HepG2 (cell line): ENCODE measurements around the gene NOL4L. TPM values are rescaled to one million over a fixed set of nuclear protein-coding genes. Genes with fewer than 3 reads are reported as not detected.

ENCODE experiments used
- AFF4 ChIP-seq: sonication (generic); formaldehyde crosslinking; IDR thresholded peaks from 2 replicates; pipeline ENCODE4 v1.4.0; 2020; ENCODE audit warnings: missing genetic modification reagents
- CBX2 ChIP-seq, 2 experiments: fragments of 200-600 bp in 1 of 2; sonication (generic); formaldehyde crosslinking in 1 of 2; IDR thresholded peaks; 2 replicates each; pipeline versions ENCODE4 v1.7.0 to v1.8.1; 2018 to 2022; ENCODE audit warnings: low read depth in 2 of 2, low read length in 1 of 2, mild to moderate bottlenecking in 1 of 2, missing genetic modification reagents in 1 of 2
- E2F2 ChIP-seq: sonication (generic); formaldehyde crosslinking; IDR thresholded peaks from 2 replicates; pipeline ENCODE4 v1.4.0; 2020; ENCODE audit warnings: missing genetic modification reagents, borderline replicate concordance
- ELK4 ChIP-seq: sonication (generic); formaldehyde crosslinking; IDR thresholded peaks from 2 replicates; pipeline ENCODE4 v1.9.0; 2021; ENCODE audit warnings: missing genetic modification reagents, borderline replicate concordance
- GMEB1 ChIP-seq: sonication (generic); formaldehyde crosslinking; IDR thresholded peaks from 2 replicates; pipeline ENCODE4 v1.5.1; 2020; ENCODE audit warnings: missing genetic modification reagents, mild to moderate bottlenecking, borderline replicate concordance
- MAFK ChIP-seq, 2 experiments: IDR thresholded peaks in 1 of 2; conservative IDR thresholded peaks in 1 of 2; 2 replicates each; pipeline ENCODE4 v1.6.1; 2011; ENCODE audit warnings: improper control_type of control experiment in 2 of 2, low read length in 2 of 2
- NCOA5 ChIP-seq: sonication (generic); formaldehyde crosslinking; IDR thresholded peaks from 2 replicates; pipeline ENCODE4 v1.4.0; 2020; ENCODE audit warnings: missing genetic modification reagents
- RCOR2 ChIP-seq: IDR thresholded peaks from 2 replicates; pipeline ENCODE4 v1.6.1; 2016; ENCODE audit warnings: missing biosample characterization, missing genetic modification reagents
- RXRA ChIP-seq: sonication (generic); formaldehyde crosslinking; IDR thresholded peaks from 2 replicates; pipeline ENCODE4 v1.5.1; 2020; ENCODE audit warnings: missing genetic modification reagents
- ZBTB10 ChIP-seq: sonication (generic); formaldehyde crosslinking; IDR thresholded peaks from 2 replicates; pipeline ENCODE4 v1.4.0; 2020; ENCODE audit warnings: missing genetic modification reagents, borderline replicate concordance
- ZNF367 ChIP-seq: sonication (generic); formaldehyde crosslinking; IDR thresholded peaks from 2 replicates; pipeline ENCODE4 v1.4.0; 2020; ENCODE audit warnings: missing genetic modification reagents, borderline replicate concordance
- ZNF510 ChIP-seq: sonication (generic); formaldehyde crosslinking; IDR thresholded peaks from 2 replicates; pipeline ENCODE4 v1.4.0; 2020; ENCODE audit warnings: low read depth, mild to moderate bottlenecking, missing genetic modification reagents
- ZNF615 ChIP-seq: sonication (generic); formaldehyde crosslinking; IDR thresholded peaks from 2 replicates; pipeline ENCODE4 v1.5.0; 2020; ENCODE audit warnings: mild to moderate bottlenecking, missing genetic modification reagents, borderline replicate concordance
- ZNF678 ChIP-seq: sonication (generic); formaldehyde crosslinking; IDR thresholded peaks from 2 replicates; pipeline ENCODE4 v1.4.0; 2020; ENCODE audit warnings: mild to moderate bottlenecking, missing genetic modification reagents
- ZNF784 ChIP-seq: sonication (generic); formaldehyde crosslinking; IDR thresholded peaks from 2 replicates; pipeline ENCODE4 v1.5.1; 2020; ENCODE audit warnings: missing genetic modification reagents, mild to moderate bottlenecking, borderline replicate concordance
- polyA plus RNA-seq, 8 experiments: library from polyadenylated mRNA; depleted of rRNA in 3 of 8; stranded (reverse) in 7 of 8; unstranded in 1 of 8; fragments of >200 nt; fragmentation: Illumina TruSeq in 4 of 8; extraction: Trizol in 4 of 8; gene quantifications; 2 replicates each; pipeline versions ENCODE4 v1.2.1 to v1.2.3, GENCODE V29; 2011 to 2016; ENCODE audit warnings: low read depth in 4 of 8, missing spikeins in 1 of 8, mixed read lengths in 1 of 8; ENCODE audit not compliant: insufficient read depth in 1 of 8
- total RNA-seq, 5 experiments: library from RNA; depleted of rRNA; stranded (reverse); fragments of >200 nt; fragmentation: Illumina TruSeq; extraction: Trizol; gene quantifications; 2 replicates each; pipeline ENCODE4 v1.2.3, GENCODE V29; 2016; ENCODE audit warnings: low read depth in 1 of 5

NOL4L gene
- total and polyA plus RNA-seq, 2 of the 13 experiments (the other 11 are each of a cell fraction or from before 2014, with no cell fraction given) = 16.6 to 35.4 TPM

GRCh38 chr20:32465092-32465900 is 119.8 kb downstream of the NOL4L start (continued):
- TF ChIP-seq ZNF784 (CRISPR knock-in tag) (peak; percentile 89; the same call in 1 of the 2 replicates), NCOA5 (CRISPR knock-in tag) (no peak), ELK4 (CRISPR knock-in tag) (no peak), GMEB1 (CRISPR knock-in tag) (peak; percentile 74; the same call in 1 of the 2 replicates), RCOR2 (peak; percentile 79), ZNF367 (CRISPR knock-in tag) (no peak), AFF4 (CRISPR knock-in tag) (no peak), MAFK (conservative IDR thresholded peaks at IDR 0.05 in 1 of 2, IDR thresholded peaks at IDR 0.05 in 1 of 2; ENCODE audit: low read length in 2 of 2) (no peak), CBX2 (IDR thresholded peaks at IDR 0.05; ENCODE audit: low read depth, low read length) (no peak), CBX2 (CRISPR knock-in tag; IDR thresholded peaks at IDR 0.05; ENCODE audit: low read depth) (no peak), ZNF615 (CRISPR knock-in tag) (no peak), E2F2 (CRISPR knock-in tag) (no peak), ZNF678 (CRISPR knock-in tag) (no peak; the same call in 1 of the 2 replicates), ZNF510 (no peak), RXRA (CRISPR knock-in tag) (peak; percentile 95), ZBTB10 (peak; percentile 75; the same call in 1 of the 2 replicates)
